Non-pigmented ciliary epithelial cell (primary cell): ENCODE results near the gene IPO9.

ENCODE experiments used
- DNase-seq: peaks from one replicate; pipeline ENCODE4 v3.0.0-alpha.2; 2010; ENCODE audit warnings: low read depth

Gene IPO9

DNA sequence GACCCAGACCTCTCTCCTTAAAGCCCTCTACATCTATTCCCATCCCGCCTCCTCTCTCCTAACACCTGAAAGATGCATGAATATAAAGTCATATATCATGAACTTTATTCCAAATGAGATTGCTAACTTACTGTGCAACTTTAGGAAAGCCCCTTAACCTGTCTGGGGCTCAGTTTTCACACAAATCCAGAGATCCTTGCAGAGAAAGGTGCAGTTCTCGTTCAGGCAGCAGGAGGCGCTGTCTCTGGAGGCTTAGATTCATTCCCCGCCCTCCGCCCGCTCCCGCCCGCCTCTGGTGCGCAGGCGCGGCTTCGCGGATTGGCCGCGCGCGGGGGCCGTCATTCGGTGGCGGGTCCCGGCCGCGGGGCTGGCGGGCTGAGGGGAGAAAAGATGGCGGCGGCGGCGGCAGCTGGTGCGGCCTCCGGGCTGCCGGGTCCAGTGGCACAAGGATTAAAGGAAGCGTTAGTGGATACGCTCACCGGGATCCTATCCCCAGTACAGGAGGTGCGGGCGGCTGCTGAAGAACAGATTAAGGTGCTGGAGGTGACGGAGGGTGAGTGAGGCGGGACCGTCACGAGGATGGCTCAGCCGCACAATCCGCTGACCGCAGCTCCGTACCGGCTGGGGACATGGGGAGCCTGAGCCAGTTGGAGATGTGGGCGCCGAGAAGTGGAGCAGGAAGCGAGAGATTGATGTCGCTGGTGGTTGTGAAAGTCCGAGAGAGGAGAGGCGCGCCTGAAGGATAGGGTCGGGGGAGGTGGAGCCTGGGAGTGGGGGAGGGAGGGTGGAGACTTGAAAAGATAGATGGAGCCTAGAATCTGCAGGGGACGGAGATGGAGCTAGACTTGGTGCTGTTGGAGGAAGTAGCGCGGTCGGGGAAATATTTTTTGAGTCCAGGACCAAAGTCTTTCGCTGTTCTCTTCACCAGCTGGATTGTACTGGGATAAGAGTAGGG is at the start of gene IPO9:
Gene IPO9 (plus strand): TSS at position 338 of the 955 bp plus-strand sequence. CDS start 53 bp downstream, at position 391.
- DNase-seq: peak; percentile 67

- no peak for DNase-seq
These were observed 49.5 kb upstream of the IPO9 start for GRCh38 chr1:201779351-201779880.

GRCh38 chr1:201780952-201781351 is 48.0 kb upstream of the IPO9 start:
- no peak for DNase-seq

GRCh38 chr1:201781437-201781836 is 47.5 kb upstream of the IPO9 start:
- no peak for DNase-seq

DNA sequence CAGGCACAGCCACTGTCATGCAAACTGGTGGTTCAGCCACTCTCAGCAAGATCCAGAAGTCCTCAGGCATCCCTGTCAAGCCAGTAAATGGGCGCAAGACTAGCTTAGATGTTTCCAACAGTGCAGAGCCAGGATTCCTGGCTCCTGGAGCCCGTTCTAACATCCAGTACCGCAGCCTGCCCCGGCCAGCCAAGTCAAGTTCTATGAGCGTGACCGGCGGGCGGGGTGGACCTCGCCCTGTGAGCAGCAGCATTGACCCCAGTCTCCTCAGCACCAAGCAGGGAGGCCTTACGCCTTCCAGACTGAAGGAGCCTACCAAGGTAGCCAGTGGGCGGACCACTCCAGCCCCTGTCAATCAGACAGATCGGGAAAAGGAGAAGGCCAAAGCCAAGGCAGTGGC is 46.6 kb upstream of the IPO9 start:
- no peak for DNase-seq

GRCh38 chr1:201783058-201783457 is 45.9 kb upstream of the IPO9 start:
- DNase-seq: no peak

DNA sequence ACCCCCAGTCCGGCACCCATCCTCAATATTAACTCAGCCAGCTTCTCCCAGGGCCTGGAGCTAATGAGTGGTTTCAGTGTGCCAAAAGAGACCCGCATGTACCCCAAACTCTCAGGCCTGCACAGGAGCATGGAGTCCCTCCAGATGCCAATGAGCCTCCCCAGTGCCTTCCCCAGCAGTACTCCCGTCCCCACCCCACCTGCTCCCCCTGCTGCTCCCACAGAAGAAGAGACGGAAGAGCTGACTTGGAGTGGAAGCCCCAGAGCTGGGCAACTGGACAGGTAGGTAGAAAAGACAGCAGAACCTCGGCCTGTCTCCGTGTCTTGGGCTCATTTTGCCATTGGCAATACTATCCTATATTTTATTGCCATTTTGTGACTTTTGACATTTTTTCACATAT is 45.4 kb upstream of the IPO9 start:
- DNase-seq: no peak

- DNase-seq: no peak
These were observed 43.7 kb upstream of the IPO9 start for GRCh38 chr1:201785291-201785690.

GRCh38 chr1:201786824-201787223 is 42.1 kb upstream of the IPO9 start:
- no peak for DNase-seq

DNA sequence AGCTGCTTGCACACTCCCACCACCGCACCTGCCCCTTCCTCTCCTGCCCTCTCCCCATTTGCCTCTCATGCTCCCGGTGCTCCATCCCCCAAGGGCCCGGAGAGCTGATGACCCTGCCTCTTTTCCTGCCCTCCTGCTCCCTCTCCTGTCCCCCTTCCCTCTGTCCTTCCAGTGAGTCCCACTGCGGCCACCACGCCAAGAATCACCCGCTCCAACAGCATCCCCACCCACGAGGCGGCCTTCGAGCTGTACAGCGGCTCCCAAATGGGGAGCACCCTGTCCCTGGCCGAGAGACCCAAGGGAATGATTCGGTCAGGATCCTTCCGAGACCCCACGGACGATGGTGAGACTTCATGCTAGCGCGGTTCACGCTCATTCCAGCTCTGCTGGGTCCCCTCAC is 40.7 kb upstream of the IPO9 start:
- no peak for DNase-seq

GRCh38 chr1:201789245-201789644 is 39.7 kb upstream of the IPO9 start:
- no peak for DNase-seq

GRCh38 chr1:201790261-201790660 is 38.7 kb upstream of the IPO9 start:
- no peak for DNase-seq

GRCh38 chr1:201791051-201791778 is 37.7 kb upstream of the IPO9 start:
- no peak for DNase-seq

DNA sequence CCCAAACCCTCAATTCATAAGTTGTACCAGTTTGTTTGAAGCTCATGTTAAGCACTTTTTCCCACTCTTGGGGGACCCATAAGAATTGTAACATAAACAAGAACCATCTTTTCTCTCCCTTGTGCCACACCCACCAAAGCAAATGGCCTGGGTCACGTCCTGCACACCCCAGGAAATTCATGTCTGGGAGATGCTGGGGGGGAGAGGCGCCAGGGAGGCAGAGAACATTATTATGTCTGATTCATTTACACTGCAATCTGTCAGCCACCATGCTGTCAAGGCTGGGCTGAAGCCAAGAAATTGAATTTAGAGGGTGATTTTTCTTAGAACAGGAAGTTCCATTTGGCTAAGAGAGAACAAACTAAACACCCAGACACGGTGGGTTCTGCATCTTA is 37.2 kb upstream of the IPO9 start:
- DNase-seq: no peak

DNA sequence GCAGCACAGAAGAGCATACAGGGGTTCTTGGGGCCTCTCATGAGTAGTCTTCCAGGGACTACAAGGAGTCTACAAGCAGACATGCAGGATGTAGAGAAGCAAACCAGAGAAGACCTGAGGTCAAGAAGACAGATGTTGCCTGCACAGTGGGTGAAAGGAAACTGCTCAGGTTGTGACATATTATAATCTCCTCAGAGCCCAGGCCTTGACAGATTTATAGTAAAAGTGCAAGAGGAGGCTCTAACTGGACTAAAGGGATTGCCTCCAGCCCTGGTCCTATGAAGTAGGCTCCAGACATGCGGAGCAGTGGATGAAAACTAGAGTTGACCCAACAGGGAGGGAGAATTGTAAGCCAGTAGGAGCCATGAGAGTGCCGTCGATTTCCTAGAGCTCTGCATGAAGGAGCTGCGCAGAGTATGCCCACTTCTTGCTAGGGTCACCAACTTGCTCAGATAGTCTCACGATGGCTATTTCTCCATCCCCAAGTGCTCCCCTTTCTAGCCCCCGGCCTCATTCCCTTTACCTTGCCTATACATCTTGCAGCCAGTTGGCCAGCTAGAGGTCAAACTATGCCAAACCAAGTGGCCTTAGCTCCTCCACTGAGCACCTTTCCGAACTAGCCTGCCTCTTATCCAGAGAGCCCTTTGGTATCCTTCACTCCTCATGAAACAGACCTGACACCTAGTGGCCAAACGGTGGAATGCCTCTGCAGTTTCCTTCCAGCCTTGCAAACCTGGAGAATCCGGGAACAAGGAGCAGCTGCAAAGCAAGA is 36.2 kb upstream of the IPO9 start:
- peak; percentile 60 for DNase-seq

- DNase-seq: no peak
These were observed 35.5 kb upstream of the IPO9 start for GRCh38 chr1:201793306-201793925.

GRCh38 chr1:201795066-201795465 is 33.9 kb upstream of the IPO9 start:
- DNase-seq: no peak

DNA sequence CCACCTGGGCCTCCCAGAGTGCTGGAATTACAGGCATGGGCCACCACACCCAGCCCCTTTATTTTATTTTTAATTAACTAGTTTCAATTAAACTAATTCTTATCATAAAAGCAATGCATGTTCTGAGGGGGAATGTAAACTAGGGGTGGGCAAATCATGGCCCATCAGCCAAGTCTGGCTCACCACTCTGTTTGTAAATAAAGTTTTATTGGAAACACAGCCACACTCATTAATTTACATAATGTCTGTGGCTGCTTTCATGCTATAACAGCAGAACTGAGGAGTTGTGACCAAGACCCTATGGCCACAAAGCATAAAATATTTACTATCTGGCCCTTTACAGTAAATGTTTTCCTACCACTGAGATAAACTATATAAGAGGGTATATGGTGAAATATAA is 28.7 kb upstream of the IPO9 start:
- DNase-seq: no peak

- no peak for DNase-seq
These were observed 22.2 kb upstream of the IPO9 start for GRCh38 chr1:201806801-201807200.

- no peak for DNase-seq
These were observed 20.9 kb upstream of the IPO9 start for GRCh38 chr1:201807958-201808632.

GRCh38 chr1:201808633-201808990 is 20.3 kb upstream of the IPO9 start:
- no peak for DNase-seq
